Brain pericyte (primary cell): ENCODE data around the gene JPH4.

ENCODE experiments used
- DNase-seq: peaks from one replicate; pipeline ENCODE4 v3.0.0-alpha.2; 2012; ENCODE audit warnings: low read depth, low spot score

JPH4 gene

GRCh38 chr14:23528555-23528954 lies 50.0 kb downstream of the JPH4 start:
- no peak for DNase-seq

DNA sequence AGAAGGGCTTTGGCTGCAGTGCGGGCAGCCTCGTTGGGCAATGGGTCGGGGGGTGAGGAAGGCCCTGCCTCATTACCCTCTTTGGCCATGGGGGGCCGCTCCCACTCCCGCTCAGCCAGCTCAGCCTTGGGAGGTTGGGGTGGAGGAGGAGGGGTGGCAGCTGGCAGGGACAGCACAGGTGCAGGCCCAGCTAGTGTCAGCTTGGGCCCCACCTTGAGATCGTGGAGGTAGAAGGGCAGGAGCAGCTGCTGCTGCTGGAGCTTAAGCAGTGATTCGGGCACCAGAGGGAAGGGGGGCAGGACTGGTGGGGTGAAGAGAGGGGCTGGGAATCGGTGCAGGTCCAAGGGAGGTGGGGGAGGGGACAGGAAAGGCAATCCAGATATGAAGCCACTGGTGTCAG lies 53.0 kb downstream of the JPH4 start:
- no peak for DNase-seq

- DNase-seq: no peak
These were observed 53.6 kb downstream of the JPH4 start for GRCh38 chr14:23524954-23525353.

DNA sequence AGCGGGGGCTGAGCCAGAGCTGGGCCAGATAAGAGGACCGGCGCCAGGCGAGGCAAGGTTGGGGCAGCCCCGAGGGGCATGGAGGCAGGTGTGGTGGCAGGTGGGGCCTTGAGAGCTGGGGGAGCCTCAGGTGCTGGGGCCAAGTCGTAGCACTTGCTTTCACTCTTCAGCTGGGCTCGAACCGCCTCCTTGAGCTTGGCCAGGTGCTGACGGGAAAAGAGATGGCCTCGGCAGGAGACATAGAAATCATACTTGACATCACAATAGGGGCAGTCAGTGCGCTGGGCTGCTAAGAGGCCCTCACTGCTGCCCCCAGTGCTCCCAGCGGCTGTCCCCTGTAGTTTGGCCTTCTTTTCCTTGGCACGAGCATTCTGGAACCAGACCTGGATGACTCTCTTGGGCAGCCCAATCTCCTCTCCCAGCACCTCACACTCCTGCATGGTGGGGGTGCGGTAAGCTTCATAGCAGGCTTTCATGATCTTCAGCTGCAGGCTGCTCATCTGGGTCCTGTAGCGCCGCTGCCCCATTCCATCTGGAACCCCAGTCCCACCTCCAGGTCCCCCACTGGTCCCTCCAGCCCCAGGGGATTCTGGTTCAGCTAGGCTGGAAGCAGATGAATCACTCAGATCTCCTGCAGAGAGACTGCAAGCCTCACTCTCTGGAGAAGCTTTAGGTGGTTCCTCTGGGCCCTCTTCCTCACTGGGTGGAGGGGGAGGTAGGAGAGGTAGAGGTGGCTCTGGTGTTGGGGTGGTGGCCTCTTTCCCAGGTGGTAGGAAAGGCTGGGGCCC lies 55.2 kb downstream of the JPH4 start:
- no peak for DNase-seq

GRCh38 chr14:23522643-23523198 lies 55.9 kb downstream of the JPH4 start:
- DNase-seq: no peak

DNA sequence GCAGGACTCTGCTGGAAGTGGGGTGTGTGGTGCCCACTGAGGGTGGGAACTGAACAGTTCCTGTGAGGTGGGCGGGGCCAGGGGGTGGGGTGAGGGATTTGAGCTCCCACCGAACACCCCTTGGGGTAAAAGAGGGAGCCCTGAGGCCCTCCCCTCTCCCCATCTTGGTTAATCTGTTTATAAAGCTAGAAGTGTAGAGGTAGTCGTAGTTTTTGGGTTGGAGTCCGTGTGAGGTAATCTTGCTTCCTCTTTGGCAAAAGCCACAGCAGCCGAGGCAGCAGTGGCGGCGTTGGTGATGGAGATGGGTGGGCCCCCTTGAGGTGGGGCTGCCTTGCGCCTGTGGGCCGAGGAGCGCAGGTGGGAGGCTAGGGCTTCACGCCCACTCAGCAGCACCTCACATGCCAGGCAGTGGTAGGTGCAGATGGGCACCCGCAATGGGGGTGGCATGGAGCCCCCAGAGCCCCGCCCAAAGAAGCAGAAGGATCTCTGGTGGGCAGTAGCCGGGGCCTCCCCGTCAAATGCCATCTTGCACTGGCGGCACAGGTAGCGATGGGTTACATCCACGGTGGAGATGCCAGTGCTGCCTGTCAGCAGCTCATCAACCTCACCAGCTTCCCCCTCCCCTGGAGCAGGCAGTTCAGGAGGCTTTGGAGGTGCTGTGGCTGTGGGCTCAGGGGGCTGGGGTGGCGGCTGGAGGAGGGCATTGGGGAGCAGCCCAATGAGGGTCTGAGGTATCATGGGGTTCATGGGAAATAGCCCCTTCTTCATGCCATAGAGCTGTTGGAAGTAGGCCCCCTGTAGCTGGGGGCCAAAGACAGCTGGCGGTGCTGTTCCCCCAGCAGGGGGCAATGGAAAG lies 56.6 kb downstream of the JPH4 start:
- DNase-seq: no peak

DNA sequence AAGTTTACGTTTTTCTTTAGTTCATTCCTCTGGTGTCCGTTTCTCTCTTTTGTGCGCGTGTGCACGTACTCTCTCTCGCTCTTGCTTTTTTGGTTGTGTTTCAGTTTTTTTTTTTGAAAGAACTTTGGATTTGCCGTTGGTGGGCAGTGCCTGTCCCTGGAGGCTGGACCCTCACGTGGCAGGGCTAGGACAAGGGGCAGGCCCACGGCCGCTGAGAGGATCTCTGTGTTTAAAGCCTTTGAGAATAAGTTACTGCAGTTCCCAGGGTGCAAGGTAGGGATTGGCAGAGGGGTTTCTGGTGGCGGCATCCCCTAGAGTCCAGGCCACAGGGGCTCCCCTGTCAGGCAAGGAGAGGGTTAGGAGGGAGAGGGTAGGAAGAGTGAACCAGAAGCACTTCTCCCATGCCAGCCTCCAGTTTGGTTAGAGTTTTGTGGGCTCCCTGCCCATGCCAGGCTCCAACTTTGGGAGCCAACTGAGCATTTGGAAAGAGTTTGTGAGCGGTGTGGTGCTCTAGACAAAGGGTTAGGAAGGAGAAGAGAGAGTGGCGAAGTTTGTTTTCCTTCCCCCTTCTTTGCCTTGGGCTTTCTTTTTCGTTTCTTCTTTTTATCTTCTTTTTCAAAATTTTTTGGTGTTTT lies 57.6 kb downstream of the JPH4 start:
- DNase-seq: no peak

GRCh38 chr14:23518709-23519108 lies 59.9 kb downstream of the JPH4 start:
- no peak for DNase-seq
